Stimulated activated CD8-positive, alpha-beta memory T cell treated with anti-CD3 and anti-CD28 coated beads, Interleukin-2, amount 100 ng/mL, for 1 hour (primary cell): ENCODE measurements around the gene ATP5PB.

Experiments
- DNase-seq, 2 donors: peaks; one replicate each; pipeline ENCODE4 v3.0.0-alpha.2; 2020; ENCODE audit warnings: low read depth in 2 of 2

ATP5PB gene

GRCh38 chr1:111475701-111476100 is 26.4 kb downstream of the ATP5PB start:
- DNase-seq = no peak

- DNase-seq = no peak
Measured at GRCh38 chr1:111476214-111476613, 26.9 kb downstream of the ATP5PB start.

- DNase-seq = no peak
Measured at GRCh38 chr1:111476761-111477309, 27.6 kb downstream of the ATP5PB start.

- DNase-seq = no peak
Measured at GRCh38 chr1:111480674-111481073, 31.4 kb downstream of the ATP5PB start.

GRCh38 chr1:111481387-111482221 is 32.3 kb downstream of the ATP5PB start:
- peak in 1 of 2 donors; percentile 30 for DNase-seq

GRCh38 chr1:111483166-111483565 is 33.9 kb downstream of the ATP5PB start:
- no peak for DNase-seq

- no peak for DNase-seq
Measured at GRCh38 chr1:111483876-111484275, 34.6 kb downstream of the ATP5PB start.

GRCh38 chr1:111484391-111485026 is 35.2 kb downstream of the ATP5PB start:
- DNase-seq = no peak

- no peak for DNase-seq
Measured at GRCh38 chr1:111486431-111486830, 37.2 kb downstream of the ATP5PB start.

GRCh38 chr1:111487133-111487532 is 37.9 kb downstream of the ATP5PB start:
- DNase-seq = no peak

GRCh38 chr1:111488669-111489068 is 39.4 kb downstream of the ATP5PB start:
- no peak for DNase-seq

- no peak for DNase-seq
Measured at GRCh38 chr1:111489604-111490003, 40.3 kb downstream of the ATP5PB start.

- DNase-seq = no peak
Measured at GRCh38 chr1:111490220-111490619, 41.0 kb downstream of the ATP5PB start.

- no peak for DNase-seq
Measured at GRCh38 chr1:111491070-111491469, 41.8 kb downstream of the ATP5PB start.

- no peak for DNase-seq
Measured at GRCh38 chr1:111496398-111496797, 47.1 kb downstream of the ATP5PB start.

GRCh38 chr1:111497592-111497991 is 48.3 kb downstream of the ATP5PB start:
- no peak for DNase-seq

GRCh38 chr1:111499026-111499785 is 49.9 kb downstream of the ATP5PB start:
- no peak for DNase-seq

GRCh38 chr1:111501645-111502044 is 52.4 kb downstream of the ATP5PB start:
- DNase-seq = no peak

- no peak for DNase-seq
Measured at GRCh38 chr1:111503585-111504060, 54.4 kb downstream of the ATP5PB start, which contains the start of the genes ADORA3 and TMIGD3. TSS of gene ADORA3 (minus strand) at chr1:111503633. CDS start at chr1:111503354, 279 bp downstream. TSS of gene TMIGD3 (minus strand) at chr1:111503633. CDS start at chr1:111503354, 279 bp downstream.

- DNase-seq = no peak
Measured at GRCh38 chr1:111504097-111504496, 54.8 kb downstream of the ATP5PB start.

- no peak for DNase-seq
Measured at GRCh38 chr1:111505641-111506119, 56.4 kb downstream of the ATP5PB start.

- DNase-seq = no peak
Measured at GRCh38 chr1:111506561-111506960, 57.3 kb downstream of the ATP5PB start.
